Measurements from ENCODE around the gene GCLM.
"Not testable (repeated sequence)": the region's sequence is repeated elsewhere in the genome, so short reads cannot be mapped to it uniquely, and the experiment has no call there.

GCLM gene

DNA sequence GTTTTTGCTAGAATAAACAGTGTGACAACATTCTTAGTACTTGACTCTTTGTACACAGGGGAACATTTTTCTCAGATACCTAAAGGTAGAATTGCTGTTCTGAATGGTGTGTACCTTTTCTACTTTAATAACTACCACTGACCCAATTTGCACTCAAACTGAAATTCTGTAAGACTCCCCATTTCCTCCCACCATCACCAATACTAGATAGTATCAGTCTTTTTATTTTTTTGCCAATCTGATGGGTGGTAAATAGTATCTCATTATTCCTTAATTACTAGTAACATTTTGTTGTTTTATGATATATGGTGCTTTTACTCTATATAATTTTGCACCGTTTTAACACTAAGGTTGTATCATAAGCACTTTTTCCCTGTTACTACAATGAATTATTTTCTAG is 28.8 kb upstream of the GCLM start:
- no peak for DNase-seq (ENCODE audit: low read depth)
- TF ChIP-seq, protein P1, sequence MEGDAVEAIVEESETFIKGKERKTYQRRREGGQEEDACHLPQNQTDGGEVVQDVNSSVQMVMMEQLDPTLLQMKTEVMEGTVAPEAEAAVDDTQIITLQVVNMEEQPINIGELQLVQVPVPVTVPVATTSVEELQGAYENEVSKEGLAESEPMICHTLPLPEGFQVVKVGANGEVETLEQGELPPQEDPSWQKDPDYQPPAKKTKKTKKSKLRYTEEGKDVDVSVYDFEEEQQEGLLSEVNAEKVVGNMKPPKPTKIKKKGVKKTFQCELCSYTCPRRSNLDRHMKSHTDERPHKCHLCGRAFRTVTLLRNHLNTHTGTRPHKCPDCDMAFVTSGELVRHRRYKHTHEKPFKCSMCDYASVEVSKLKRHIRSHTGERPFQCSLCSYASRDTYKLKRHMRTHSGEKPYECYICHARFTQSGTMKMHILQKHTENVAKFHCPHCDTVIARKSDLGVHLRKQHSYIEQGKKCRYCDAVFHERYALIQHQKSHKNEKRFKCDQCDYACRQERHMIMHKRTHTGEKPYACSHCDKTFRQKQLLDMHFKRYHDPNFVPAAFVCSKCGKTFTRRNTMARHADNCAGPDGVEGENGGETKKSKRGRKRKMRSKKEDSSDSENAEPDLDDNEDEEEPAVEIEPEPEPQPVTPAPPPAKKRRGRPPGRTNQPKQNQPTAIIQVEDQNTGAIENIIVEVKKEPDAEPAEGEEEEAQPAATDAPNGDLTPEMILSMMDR (IDR thresholded peaks at IDR 0.05; ENCODE audit: control insufficient read depth, insufficient read depth, low read depth, low read length, missing control alignments): no peak
- no peak overlapping the region for H3K4me3 ChIP-seq (ENCODE audit: control insufficient read depth, low read depth, low read length)

DNA sequence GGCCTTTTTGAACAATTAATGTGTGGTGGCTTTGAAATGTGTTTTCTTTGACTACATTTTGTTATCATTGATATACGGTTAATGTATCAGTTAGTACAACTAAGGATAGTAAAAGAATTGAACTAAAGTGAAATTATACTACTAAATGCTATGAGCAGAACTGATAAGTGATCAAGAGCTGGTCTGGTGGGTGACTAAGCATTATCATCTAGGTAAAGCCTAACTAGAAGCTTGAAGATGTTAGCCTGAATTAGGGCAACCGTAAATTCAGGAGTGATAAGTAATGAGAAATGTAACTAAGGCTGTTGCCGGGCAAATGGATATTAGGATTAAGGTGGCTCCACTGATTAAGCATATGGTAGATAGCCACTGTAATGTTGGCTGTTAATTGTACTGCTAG is 16.0 kb upstream of the GCLM start:
- DNase-seq (ENCODE audit: low read depth): no peak
- no peak overlapping the region for H3K4me3 ChIP-seq (ENCODE audit: control insufficient read depth, low read depth, low read length)
- TF ChIP-seq, protein P1 (IDR thresholded peaks at IDR 0.05; ENCODE audit: control insufficient read depth, insufficient read depth, low read depth, low read length, missing control alignments): no peak

DNA sequence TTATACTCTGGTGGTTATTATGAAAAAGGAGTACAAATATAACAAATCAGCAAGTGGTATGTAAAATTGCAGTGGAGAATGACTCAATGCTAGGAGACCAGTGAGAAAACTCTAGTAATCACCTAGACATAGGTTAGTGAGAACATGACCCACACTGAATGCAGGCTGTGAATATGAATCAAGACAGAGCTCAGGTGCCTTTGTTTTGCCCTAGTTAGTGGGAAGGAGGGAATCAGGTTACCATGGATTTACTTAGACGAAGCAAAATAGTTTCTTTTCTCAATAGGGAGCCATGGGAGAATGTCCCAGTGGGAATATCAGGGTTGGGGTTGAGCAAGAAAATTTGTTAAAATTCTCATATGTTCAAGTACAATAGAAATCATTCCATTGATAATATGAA is 10.6 kb upstream of the GCLM start:
- no peak overlapping the region for H3K4me3 ChIP-seq (ENCODE audit: control insufficient read depth, low read depth, low read length)
- DNase-seq (ENCODE audit: low read depth): no peak
- TF ChIP-seq, protein P1 (IDR thresholded peaks at IDR 0.05; ENCODE audit: control insufficient read depth, insufficient read depth, low read depth, low read length, missing control alignments): no peak

DNA sequence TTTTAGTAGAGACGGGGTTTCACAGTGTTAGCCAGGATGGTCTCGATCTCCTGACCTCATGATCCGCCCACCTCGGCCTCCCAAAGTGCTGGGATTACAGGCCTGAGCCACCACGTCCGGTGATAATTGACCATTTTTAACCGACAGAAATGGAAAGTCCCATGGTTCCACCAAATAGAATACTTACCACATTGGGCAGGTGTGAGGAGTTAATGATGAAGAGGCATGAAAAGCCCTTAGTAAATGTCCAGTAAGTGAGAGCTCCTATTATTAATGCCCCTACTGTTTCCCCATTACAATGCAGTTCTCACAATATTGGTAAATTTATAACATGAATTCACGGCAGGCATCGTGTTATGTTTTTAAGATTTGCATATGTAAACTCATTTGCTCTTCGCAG is 8.1 kb upstream of the GCLM start:
- TF ChIP-seq, protein P1 (IDR thresholded peaks at IDR 0.05; ENCODE audit: control insufficient read depth, insufficient read depth, low read depth, low read length, missing control alignments): no peak
- no peak for DNase-seq (ENCODE audit: low read depth)
- no peak overlapping the region for H3K4me3 ChIP-seq (ENCODE audit: control insufficient read depth, low read depth, low read length)

DNA sequence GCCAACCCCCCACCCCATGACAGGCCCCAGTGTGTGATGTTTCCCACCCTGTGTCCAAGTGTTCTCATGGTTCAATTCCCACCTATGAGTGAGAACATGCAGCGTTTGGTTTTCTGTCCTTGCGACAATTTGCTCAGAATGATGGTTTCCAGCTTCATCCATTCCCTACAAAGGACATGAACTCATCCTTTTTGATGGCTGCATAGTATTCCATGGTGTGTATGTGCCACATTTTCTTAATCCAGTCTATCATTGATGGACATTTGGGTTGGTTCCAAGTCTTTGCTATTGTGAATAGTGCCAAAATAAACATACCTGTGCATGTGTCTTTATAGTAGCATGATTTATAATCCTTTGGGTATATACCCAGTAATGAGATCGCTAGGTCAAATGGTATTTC is 1.6 kb upstream of the GCLM start:
- not testable (repeated sequence) for DNase-seq (ENCODE audit: low read depth); H3K4me3 ChIP-seq (ENCODE audit: control insufficient read depth, low read depth, low read length)

DNA sequence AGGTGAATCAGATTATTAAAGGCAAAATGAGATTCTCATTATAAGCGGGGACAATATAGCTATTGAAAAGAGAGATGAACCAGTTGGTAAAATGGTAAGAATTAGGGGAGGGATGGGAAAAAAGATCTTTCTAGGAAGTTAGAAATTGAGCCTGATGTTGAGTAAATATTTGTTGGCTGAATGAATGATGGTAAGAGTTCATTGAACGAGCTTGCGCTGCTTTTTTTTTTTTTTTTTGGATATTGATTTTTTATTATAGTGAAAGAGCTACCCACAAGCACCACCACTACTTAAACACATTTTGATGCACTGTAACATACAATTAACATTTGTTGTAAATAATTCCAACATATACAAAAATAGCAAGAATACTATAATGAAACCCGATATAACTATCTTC is 1.1 kb upstream of the GCLM start:
- no peak for DNase-seq (ENCODE audit: low read depth)
- H3K4me3 ChIP-seq (ENCODE audit: control insufficient read depth, low read depth, low read length): no peak overlapping the region

DNA sequence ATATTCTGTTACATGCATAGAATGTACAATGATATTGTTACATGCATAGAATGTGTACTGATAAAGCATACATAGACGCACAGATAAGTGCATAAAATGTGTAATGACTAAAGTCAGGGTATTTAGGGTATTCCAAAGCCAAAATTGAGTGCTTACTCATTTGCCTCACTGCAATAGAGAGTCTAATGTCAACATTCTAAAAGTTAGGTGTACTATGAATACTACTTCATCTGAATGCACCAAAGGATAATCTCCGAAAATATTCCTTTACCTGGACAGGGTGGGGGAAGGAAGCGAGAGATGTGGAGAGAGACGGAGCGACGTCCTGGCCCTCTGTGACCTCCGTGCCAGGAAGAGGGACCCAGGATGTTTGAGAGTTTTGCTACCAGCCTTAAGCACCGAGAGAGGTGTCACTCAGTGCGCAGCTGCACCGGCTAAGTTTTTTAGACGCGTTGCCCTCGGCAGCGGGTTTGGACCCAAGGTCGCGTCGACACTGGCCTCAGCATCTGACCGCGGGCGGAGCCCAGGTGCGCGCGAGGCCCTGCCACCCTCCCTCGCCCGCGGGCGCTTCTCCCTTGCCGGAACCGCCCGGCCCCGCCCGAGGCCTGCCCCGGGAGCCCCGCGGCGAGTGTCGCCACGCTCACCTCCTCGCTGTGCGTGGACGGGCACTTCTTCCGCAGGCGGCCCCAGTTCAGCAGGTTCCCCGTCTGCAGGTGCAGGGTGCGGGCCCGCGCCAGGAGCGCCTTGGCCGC is 660 bp downstream of the GCLM start:
- TF ChIP-seq, protein P1 (IDR thresholded peaks at IDR 0.05; ENCODE audit: control insufficient read depth, insufficient read depth, low read depth, low read length, missing control alignments): no peak
- DNase-seq (ENCODE audit: low read depth): no peak
- H3K4me3 ChIP-seq (ENCODE audit: control insufficient read depth, low read depth, low read length): peak overlapping the region; percentile 90

More for the DNA sequence above, 1.1 kb upstream of the GCLM start:
- TF ChIP-seq, protein P1 (IDR thresholded peaks at IDR 0.05; ENCODE audit: control insufficient read depth, insufficient read depth, low read depth, low read length, missing control alignments): no peak

Data from AG09309 (cell line).